Hepatocyte (in vitro differentiated cells): ENCODE data around the gene FKBP14. TPM values are rescaled to one million over a fixed set of nuclear protein-coding genes. Genes with fewer than 3 reads are reported as not detected.

ENCODE experiments used
- DNase-seq: peaks from one replicate; pipeline ENCODE4 v3.0.0-alpha.2; 2016; ENCODE audit warnings: low spot score
- H2AFZ ChIP-seq: fragments of 200-600 bp; sonication (generic); 2 replicates; pipeline ENCODE4 v1.6.0; 2016; ENCODE audit warnings: antibody characterized with exemption, mild to moderate bottlenecking
- H3K27ac ChIP-seq: fragments of 200-600 bp; sonication (generic); 2 replicates; pipeline ENCODE4 v1.5.1; 2016; ENCODE audit warnings: mild to moderate bottlenecking
- H3K27me3 ChIP-seq: fragments of 200-600 bp; sonication (generic); 2 replicates; pipeline ENCODE4 v1.6.1; 2016
- H3K36me3 ChIP-seq: fragments of 200-600 bp; sonication (generic); replicated peaks from 2 replicates; pipeline ENCODE4 v1.5.1; 2016; ENCODE audit warnings: low read depth; ENCODE audit not compliant: insufficient read depth
- H3K4me1 ChIP-seq: fragments of 200-600 bp; sonication (generic); 2 replicates; pipeline ENCODE4 v1.5.1; 2016; ENCODE audit warnings: mild to moderate bottlenecking, moderate library complexity; ENCODE audit not compliant: insufficient read depth
- H3K4me2 ChIP-seq: fragments of 200-600 bp; sonication (generic); 2 replicates; pipeline ENCODE4 v1.6.0; 2016
- H3K4me3 ChIP-seq: fragments of 200-600 bp; sonication (generic); 2 replicates; pipeline ENCODE4 v1.5.1; 2016; ENCODE audit warnings: mild to moderate bottlenecking
- H3K79me2 ChIP-seq: fragments of 200-600 bp; sonication (generic); 2 replicates; pipeline ENCODE4 v1.6.0; 2017; ENCODE audit warnings: mild to moderate bottlenecking
- H3K9me2 ChIP-seq: fragments of 200-600 bp; sonication (generic); replicated peaks from 2 replicates; pipeline ENCODE4 v1.6.0; 2017; ENCODE audit warnings: mild to moderate bottlenecking; ENCODE audit not compliant: insufficient read depth
- H3K9me3 ChIP-seq: fragments of 200-600 bp; sonication (generic); 2 replicates; pipeline ENCODE4 v1.5.1; 2016; ENCODE audit warnings: low read depth, mild to moderate bottlenecking
- H4K20me1 ChIP-seq: fragments of 200-600 bp; sonication (generic); 2 replicates; pipeline ENCODE4 v1.6.0; 2016; ENCODE audit warnings: mild to moderate bottlenecking; ENCODE audit not compliant: insufficient read depth, poor library complexity, severe bottlenecking
- EZH2 ChIP-seq: fragments of 200-600 bp; sonication (generic); IDR thresholded peaks from 2 replicates; pipeline ENCODE4 v1.6.1; 2016; ENCODE audit warnings: antibody characterized with exemption, mild to moderate bottlenecking, borderline replicate concordance
- EZH2phosphoT487 ChIP-seq: fragments of 200-600 bp; sonication (generic); IDR thresholded peaks from one replicate; pipeline ENCODE4 v1.6.1; 2018; ENCODE audit warnings: antibody characterized with exemption, mild to moderate bottlenecking, low read depth, moderate library complexity; ENCODE audit not compliant: unreplicated experiment, severe bottlenecking
- WGBS: methylation state at CpG from one replicate; pipeline ENCODE4 v1.1.6; 2016; ENCODE audit warnings: low lambda C conversion rate; ENCODE audit errors: missing lambda C conversion rate; 5-methylcytosine and 5-hydroxymethylcytosine counted together
- polyA plus RNA-seq: library from polyadenylated mRNA; unstranded; fragments of >200 nt; fragmentation: Nextera tagmentation; extraction: Ambion mirVana; gene quantifications from 2 replicates; pipeline ENCODE4 v1.2.1, GENCODE V29; 2016
- total RNA-seq: library from RNA; depleted of rRNA; stranded (reverse); fragments of >200 nt; gene quantifications from 2 replicates; pipeline ENCODE4 v1.2.3, GENCODE V29; 2014
- TF ChIP-seq, protein P1 (sequence below): fragments of 200-600 bp; sonication (generic); IDR thresholded peaks from 2 replicates; pipeline ENCODE4 v1.5.1; 2016; ENCODE audit warnings: antibody characterized with exemption, mild to moderate bottlenecking; ENCODE audit not compliant: poor library complexity

Gene FKBP14
- total and polyA plus RNA-seq, 2 experiments from 2014 or later: 36.5 to 45.4 TPM

DNA sequence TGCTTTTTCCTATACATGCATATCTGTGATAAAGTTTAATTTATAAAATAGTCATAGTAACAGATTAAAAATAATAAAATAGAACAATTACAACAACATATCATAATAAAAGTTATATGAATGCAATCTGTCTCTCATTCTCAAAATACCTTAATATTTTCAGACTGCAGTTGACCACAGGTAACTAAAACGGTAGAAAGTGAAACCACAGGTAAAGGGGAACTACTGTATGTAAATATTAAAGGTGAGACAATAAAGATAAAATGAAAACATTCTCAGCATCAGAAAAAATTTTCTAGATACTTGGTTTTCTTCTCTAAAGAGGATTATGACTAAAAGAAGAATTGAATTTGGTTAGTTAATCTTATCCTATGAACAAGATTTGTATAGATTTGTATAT is 6.0 kb downstream of the FKBP14 start:
- Histone ChIP-seq H4K20me1 (no peaks in the 10 kb centered on the region), H3K27ac (no peak overlapping the region), H3K36me3 (no peaks in the 10 kb centered on the region), H3K79me2 (peaks cover 35% of the 10 kb centered on the region), H3K4me2 (no peak overlapping the region), H3K27me3 (no peaks in the 10 kb centered on the region), H3K9me3 (no peaks in the 10 kb centered on the region), H3K4me1 (peaks cover 10% of the 10 kb centered on the region), H3K9me2 (no peaks in the 10 kb centered on the region), H3K4me3 (no peak overlapping the region), H2AFZ (no peak overlapping the region)
- TF ChIP-seq EZH2phosphoT487 (no peak), EZH2 (no peak)
- TF ChIP-seq, protein P1, sequence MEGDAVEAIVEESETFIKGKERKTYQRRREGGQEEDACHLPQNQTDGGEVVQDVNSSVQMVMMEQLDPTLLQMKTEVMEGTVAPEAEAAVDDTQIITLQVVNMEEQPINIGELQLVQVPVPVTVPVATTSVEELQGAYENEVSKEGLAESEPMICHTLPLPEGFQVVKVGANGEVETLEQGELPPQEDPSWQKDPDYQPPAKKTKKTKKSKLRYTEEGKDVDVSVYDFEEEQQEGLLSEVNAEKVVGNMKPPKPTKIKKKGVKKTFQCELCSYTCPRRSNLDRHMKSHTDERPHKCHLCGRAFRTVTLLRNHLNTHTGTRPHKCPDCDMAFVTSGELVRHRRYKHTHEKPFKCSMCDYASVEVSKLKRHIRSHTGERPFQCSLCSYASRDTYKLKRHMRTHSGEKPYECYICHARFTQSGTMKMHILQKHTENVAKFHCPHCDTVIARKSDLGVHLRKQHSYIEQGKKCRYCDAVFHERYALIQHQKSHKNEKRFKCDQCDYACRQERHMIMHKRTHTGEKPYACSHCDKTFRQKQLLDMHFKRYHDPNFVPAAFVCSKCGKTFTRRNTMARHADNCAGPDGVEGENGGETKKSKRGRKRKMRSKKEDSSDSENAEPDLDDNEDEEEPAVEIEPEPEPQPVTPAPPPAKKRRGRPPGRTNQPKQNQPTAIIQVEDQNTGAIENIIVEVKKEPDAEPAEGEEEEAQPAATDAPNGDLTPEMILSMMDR: no peak
- DNase-seq: no peak
- 82% methylated on average over 1 of the region's 1 CpG for WGBS

DNA sequence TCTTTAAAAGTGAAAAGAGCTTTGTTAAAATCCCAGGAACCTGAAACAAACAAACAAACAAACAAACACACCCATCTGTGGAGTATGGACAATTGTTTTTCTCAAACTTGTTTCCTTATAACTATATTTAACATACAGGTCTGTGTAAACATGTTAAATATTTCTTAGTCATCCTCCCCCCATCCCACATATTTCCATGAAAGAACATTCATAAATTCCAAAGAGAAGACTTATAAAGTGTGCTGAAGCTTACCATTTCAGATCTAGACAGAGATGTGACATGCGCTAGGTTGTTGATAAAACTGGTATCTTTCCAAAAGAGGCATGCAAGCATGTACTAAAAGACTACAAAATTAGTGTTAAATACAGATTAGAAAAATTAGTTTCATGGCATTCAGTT is 6.5 kb downstream of the FKBP14 start:
- no peaks in the 10 kb centered on the region for H3K9me2 ChIP-seq
- peaks cover 5% of the 10 kb centered on the region for H3K4me1 ChIP-seq
- H3K36me3 ChIP-seq: no peaks in the 10 kb centered on the region
- no peak overlapping the region for H3K4me3 ChIP-seq
- no peak overlapping the region for H3K27ac ChIP-seq
- H3K79me2 ChIP-seq: peaks cover 29% of the 10 kb centered on the region
- no peaks in the 10 kb centered on the region for H3K27me3 ChIP-seq
- no peak overlapping the region for H3K4me2 ChIP-seq
- H4K20me1 ChIP-seq: no peaks in the 10 kb centered on the region
- no peak overlapping the region for H2AFZ ChIP-seq
- H3K9me3 ChIP-seq: no peaks in the 10 kb centered on the region
- no peak for DNase-seq
- no peak for TF ChIP-seq EZH2phosphoT487
- TF ChIP-seq, protein P1: no peak
- TF ChIP-seq EZH2: no peak
- WGBS: 95% methylated on average over 1 of the region's 1 CpG

DNA sequence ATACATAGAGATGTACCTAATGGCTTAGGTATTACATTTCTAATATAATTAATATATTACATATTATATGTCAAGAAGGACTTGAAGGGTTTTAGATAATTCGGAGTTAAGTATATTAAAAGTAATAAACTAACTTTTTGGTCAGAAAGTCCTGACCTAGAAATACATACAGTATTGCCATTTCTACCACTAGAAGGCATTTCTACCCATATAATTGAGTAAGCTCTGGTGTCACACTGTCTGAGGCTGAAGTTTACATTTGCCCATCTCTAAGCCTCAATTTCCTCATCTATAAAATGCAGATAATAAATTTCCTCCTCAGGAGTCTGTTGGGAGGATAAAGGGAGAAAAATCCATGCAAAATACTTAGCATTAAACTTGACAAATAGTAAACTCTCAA is 7.1 kb downstream of the FKBP14 start:
- H3K27me3 ChIP-seq: no peaks in the 10 kb centered on the region
- H4K20me1 ChIP-seq: no peaks in the 10 kb centered on the region
- H3K4me1 ChIP-seq: no peaks in the 10 kb centered on the region
- no peaks in the 10 kb centered on the region for H3K36me3 ChIP-seq
- H3K79me2 ChIP-seq: peaks cover 23% of the 10 kb centered on the region
- no peaks in the 10 kb centered on the region for H3K9me2 ChIP-seq
- H3K9me3 ChIP-seq: no peaks in the 10 kb centered on the region
- no peak overlapping the region for H3K4me2 ChIP-seq
- TF ChIP-seq, protein P1: peak; percentile 22
- TF ChIP-seq EZH2: no peak
- 93% methylated on average over 1 of the region's 1 CpG for WGBS
- no peak overlapping the region for H3K27ac ChIP-seq
- H3K4me3 ChIP-seq: no peak overlapping the region
- H2AFZ ChIP-seq: no peak overlapping the region
- DNase-seq: no peak

DNA sequence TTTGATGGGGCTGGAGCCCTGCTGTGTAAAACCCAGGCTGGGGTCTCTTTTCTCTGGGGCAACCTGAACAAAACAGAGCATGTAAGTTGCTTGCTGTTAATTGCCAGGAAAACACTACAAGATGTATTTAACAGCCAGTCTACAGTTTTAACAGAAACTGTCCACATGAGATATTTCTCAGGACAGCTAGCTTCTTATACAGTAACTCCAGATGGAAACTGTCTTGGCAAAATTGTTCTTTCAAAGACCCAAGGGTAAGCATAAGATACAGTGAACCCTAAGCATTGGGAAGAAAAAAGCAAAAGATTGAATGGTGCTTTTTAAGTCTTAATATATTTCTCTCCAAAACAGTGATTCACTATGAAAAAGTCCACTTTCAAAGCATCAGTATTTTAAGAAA is 8.1 kb downstream of the FKBP14 start:
- Histone ChIP-seq H3K36me3 (no peaks in the 10 kb centered on the region), H3K4me3 (no peak overlapping the region), H3K4me2 (no peak overlapping the region), H3K27me3 (no peaks in the 10 kb centered on the region), H4K20me1 (no peaks in the 10 kb centered on the region), H3K4me1 (no peaks in the 10 kb centered on the region), H3K27ac (no peak overlapping the region), H3K9me2 (no peaks in the 10 kb centered on the region), H3K9me3 (no peaks in the 10 kb centered on the region), H3K79me2 (peaks cover 15% of the 10 kb centered on the region), H2AFZ (no peak overlapping the region)
- TF ChIP-seq, protein P1: no peak
- no peak for TF ChIP-seq EZH2phosphoT487
- no peak for DNase-seq
